ENCODE data around the gene DIMT1.

The DIMT1 gene

DNA sequence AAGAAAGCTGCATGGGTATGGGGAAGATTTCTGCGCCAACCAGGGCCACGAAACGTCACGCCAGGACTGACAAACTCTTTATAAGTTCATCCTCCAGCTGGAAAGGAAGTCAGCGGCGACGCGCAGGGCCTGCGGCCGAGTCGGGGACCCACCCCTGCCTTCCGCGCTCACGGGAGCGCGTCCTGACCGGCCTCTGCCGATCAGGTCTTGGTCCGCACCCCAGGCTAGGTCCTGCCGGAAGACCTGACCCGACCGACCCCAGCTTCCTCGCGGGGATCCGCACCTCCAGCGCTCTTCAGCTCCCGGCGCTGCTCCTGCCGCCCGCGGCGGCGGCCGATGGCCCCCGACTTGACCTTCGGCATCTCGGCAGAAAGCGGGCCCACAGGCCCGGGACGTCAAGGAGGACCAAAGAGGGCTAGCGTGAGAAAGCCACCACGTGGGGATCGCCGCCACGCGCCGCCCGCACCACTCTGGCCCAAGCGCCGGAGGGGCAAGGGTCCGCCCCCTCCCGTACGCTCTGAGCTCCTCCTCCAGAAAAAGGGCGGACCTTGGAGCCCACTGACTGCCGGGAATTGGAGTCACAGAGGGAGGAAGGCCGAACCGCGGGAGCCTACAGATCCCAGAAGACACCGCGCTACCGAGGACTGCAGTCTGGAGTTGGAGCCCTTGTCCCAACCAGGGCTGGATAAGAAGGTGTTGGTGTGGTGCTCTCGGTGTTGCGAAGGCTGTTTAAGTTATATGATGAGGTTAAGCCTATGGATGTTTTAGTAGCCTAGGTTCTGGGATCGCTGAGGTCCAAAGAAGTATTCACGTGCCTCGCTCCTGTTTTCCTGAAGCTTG is at the start of gene DIMT1:
DIMT1 (minus strand) TSS at position 495 of the 840 bp plus-strand sequence; CDS start at position 362, 133 bp downstream.
- H3K4me2 ChIP-seq = peak within 1 kb of the TSS; percentile 74 to 93 (median 88)
- H3K27ac ChIP-seq = peak within 1 kb of the TSS; percentile 77 to 99 (median 96)
- H3K27me3 ChIP-seq = no peaks in the 10 kb centered on the region
- peak within 1 kb of the TSS; percentile 90 to 99 (median 95) for H3K9ac ChIP-seq
- TF ChIP-seq Cebpa-rat (IDR thresholded peaks at IDR 0.05) = no peak
- peaks cover 0 to 45% (median 14%) of the 10 kb centered on the region in 11 experiments; a peak in 9 of 22 replicates for H4K20me1 ChIP-seq
- peaks cover 0 to 10% (median 4%) of the 10 kb centered on the region in 11 experiments; a peak in 9 of 22 replicates for H3K9me3 ChIP-seq (replicated peaks in 1 of 11)
- H3K4me1 ChIP-seq = peaks cover 17 to 29% (median 23%) of the 10 kb centered on the region in 10 experiments
- peak within 1 kb of the TSS; percentile 74 to 93 (median 86) for H3K4me3 ChIP-seq
- peaks cover 27 to 39% (median 36%) of the 10 kb centered on the region in 11 experiments for H3K36me3 ChIP-seq

- H4K20me1 ChIP-seq = peaks cover 0 to 36% (median 0%) of the 10 kb centered on the region in 11 experiments; a peak in 8 of 22 replicates
- no peak for TF ChIP-seq Cebpa-rat (IDR thresholded peaks at IDR 0.05)
Observed at GRCh38 chr5:62450259-62450658, 46.6 kb upstream of the DIMT1 start.

GRCh38 chr5:62448528-62448927 is 44.8 kb upstream of the DIMT1 start:
- Histone ChIP-seq H3K4me1 (no peaks in the 10 kb centered on the region), H3K4me2 (no peak overlapping the region), H3K27me3 (no peaks in the 10 kb centered on the region), H3K4me3 (no peak overlapping the region), H3K27ac (no peak overlapping the region), H4K20me1 (peaks cover 0 to 44% (median 10%) of the 10 kb centered on the region in 11 experiments; a peak in 13 of 22 replicates), H3K9me3 (replicated peaks in 1 of 11) (no peaks in the 10 kb centered on the region), H3K36me3 (peaks cover 54 to 99% (median 75%) of the 10 kb centered on the region in 11 experiments), H3K9ac (no peak overlapping the region)
- TF ChIP-seq Cebpa-rat (IDR thresholded peaks at IDR 0.05) = no peak

More at GRCh38 chr5:62450259-62450658, 46.6 kb upstream of the DIMT1 start:
- no peak overlapping the region for H3K27ac ChIP-seq
- H3K4me2 ChIP-seq = no peak overlapping the region
- no peaks in the 10 kb centered on the region for H3K9me3 ChIP-seq (replicated peaks in 1 of 11)
- H3K4me3 ChIP-seq = no peak overlapping the region
- H3K4me1 ChIP-seq = no peaks in the 10 kb centered on the region
- no peak overlapping the region for H3K9ac ChIP-seq
- peaks cover 55 to 100% (median 83%) of the 10 kb centered on the region in 11 experiments for H3K36me3 ChIP-seq
- no peaks in the 10 kb centered on the region for H3K27me3 ChIP-seq

- H3K36me3 ChIP-seq = peaks cover 2 to 50% (median 24%) of the 10 kb centered on the region in 11 experiments; a peak in 17 of 22 replicates
- H4K20me1 ChIP-seq = peaks cover 0 to 96% (median 81%) of the 10 kb centered on the region in 11 experiments; a peak in 17 of 22 replicates
- peaks cover 0 to 8% (median 0%) of the 10 kb centered on the region in 10 experiments; a peak in 3 of 20 replicates for H3K4me1 ChIP-seq
- TF ChIP-seq Cebpa-rat (IDR thresholded peaks at IDR 0.05) = no peak
- H3K4me2 ChIP-seq = no peak overlapping the region
- H3K9ac ChIP-seq = no peak overlapping the region
- H3K27ac ChIP-seq = 0 out of 22 replicates have a peak overlapping the region, but pooled peaks of 1 of the 11 experiments have one; percentile 14
- H3K9me3 ChIP-seq (replicated peaks in 1 of 11) = no peaks in the 10 kb centered on the region
- H3K4me3 ChIP-seq = no peak overlapping the region
- H3K27me3 ChIP-seq = no peaks in the 10 kb centered on the region
Observed at GRCh38 chr5:62432621-62433064, 28.9 kb upstream of the DIMT1 start.

GRCh38 chr5:62431735-62432620 is 28.3 kb upstream of the DIMT1 start:
- Histone ChIP-seq H3K27me3 (no peaks in the 10 kb centered on the region), H3K4me1 (peaks cover 0 to 8% (median 0%) of the 10 kb centered on the region in 10 experiments; a peak in 3 of 20 replicates), H3K36me3 (peaks cover 0 to 44% (median 23%) of the 10 kb centered on the region in 11 experiments; a peak in 16 of 22 replicates), H3K4me3 (no peak overlapping the region), H3K27ac (0 out of 22 replicates have a peak overlapping the region, but pooled peaks of 1 of the 11 experiments have one; percentile 14), H3K9me3 (replicated peaks in 1 of 11) (no peaks in the 10 kb centered on the region), H3K9ac (no peak overlapping the region), H4K20me1 (peaks cover 0 to 97% (median 84%) of the 10 kb centered on the region in 11 experiments; a peak in 17 of 22 replicates), H3K4me2 (no peak overlapping the region)
- TF ChIP-seq Cebpa-rat (IDR thresholded peaks at IDR 0.05) = no peak

DNA sequence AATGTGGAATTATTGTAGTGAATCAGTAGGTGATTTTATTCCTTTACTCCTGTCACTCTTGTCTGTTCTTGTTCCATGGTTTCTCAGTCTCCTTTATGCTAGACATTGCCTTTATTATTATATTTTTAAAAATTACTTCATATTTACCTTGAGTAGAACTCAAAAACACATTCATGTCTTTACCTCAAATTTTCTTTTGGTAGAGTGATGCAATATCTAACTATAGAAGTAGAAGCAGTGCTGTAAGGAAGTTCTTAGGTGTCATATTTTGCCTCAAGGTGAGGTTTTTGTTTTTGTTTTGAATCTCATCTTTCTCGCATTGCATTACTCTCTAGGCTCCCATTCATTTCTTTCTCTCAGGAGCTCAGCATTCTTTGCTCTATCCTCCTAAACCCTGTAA is 21.1 kb upstream of the DIMT1 start:
- H4K20me1 ChIP-seq = peaks cover 0 to 99% (median 65%) of the 10 kb centered on the region in 11 experiments; a peak in 16 of 22 replicates
- H3K27ac ChIP-seq = no peak overlapping the region
- no peaks in the 10 kb centered on the region for H3K9me3 ChIP-seq (replicated peaks in 1 of 11)
- peaks cover 0 to 38% (median 16%) of the 10 kb centered on the region in 11 experiments; a peak in 13 of 22 replicates for H3K36me3 ChIP-seq
- no peaks in the 10 kb centered on the region for H3K27me3 ChIP-seq
- H3K9ac ChIP-seq = no peak overlapping the region
- H3K4me1 ChIP-seq = no peaks in the 10 kb centered on the region
- no peak for TF ChIP-seq Cebpa-rat (IDR thresholded peaks at IDR 0.05)
- H3K4me3 ChIP-seq = no peak overlapping the region
- no peak overlapping the region for H3K4me2 ChIP-seq

DNA sequence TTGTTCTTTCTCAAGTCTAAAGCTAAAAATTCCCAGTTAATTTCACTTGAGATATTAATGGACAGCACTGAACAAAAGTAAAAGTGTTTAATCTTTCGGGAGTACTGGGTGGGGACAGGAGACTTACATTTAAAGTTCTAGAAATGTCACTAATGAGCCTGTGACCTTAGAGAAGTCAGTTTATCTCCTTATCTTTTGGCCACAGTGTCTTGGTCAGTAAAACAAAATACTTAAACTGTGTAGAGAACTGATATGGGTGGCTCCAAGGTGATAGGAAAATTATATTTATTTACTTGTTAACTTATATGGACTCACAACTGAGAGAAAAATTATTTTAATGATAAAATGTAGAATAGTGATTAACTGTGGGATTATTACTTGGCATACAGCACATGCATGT is 17.7 kb upstream of the DIMT1 start:
- Histone ChIP-seq H3K36me3 (peaks cover 0 to 53% (median 25%) of the 10 kb centered on the region in 11 experiments; a peak in 19 of 22 replicates), H3K4me2 (no peak overlapping the region), H3K27me3 (no peaks in the 10 kb centered on the region), H3K9me3 (replicated peaks in 1 of 11) (no peaks in the 10 kb centered on the region), H3K9ac (no peak overlapping the region), H3K4me1 (no peaks in the 10 kb centered on the region), H3K4me3 (no peak overlapping the region), H3K27ac (no peak overlapping the region), H4K20me1 (peaks cover 0 to 100% (median 66%) of the 10 kb centered on the region in 11 experiments; a peak in 15 of 22 replicates)
- no peak for TF ChIP-seq Cebpa-rat (IDR thresholded peaks at IDR 0.05)

- no peaks in the 10 kb centered on the region for H3K27me3 ChIP-seq
- H3K4me3 ChIP-seq = no peak overlapping the region
- H3K36me3 ChIP-seq = peaks cover 0 to 71% (median 26%) of the 10 kb centered on the region in 11 experiments; a peak in 18 of 22 replicates
- no peaks in the 10 kb centered on the region for H3K9me3 ChIP-seq (replicated peaks in 1 of 11)
- no peak overlapping the region for H3K4me2 ChIP-seq
- no peak for TF ChIP-seq Cebpa-rat (IDR thresholded peaks at IDR 0.05)
- H4K20me1 ChIP-seq = peaks cover 0 to 100% (median 63%) of the 10 kb centered on the region in 11 experiments; a peak in 14 of 22 replicates
- no peak overlapping the region for H3K27ac ChIP-seq
- no peak overlapping the region for H3K9ac ChIP-seq
- peaks cover 0 to 6% (median 2%) of the 10 kb centered on the region in 10 experiments; a peak in 9 of 20 replicates for H3K4me1 ChIP-seq
Observed at GRCh38 chr5:62419609-62420008, 15.9 kb upstream of the DIMT1 start.
